ENCODE results near the gene CCM2L.

CCM2L gene

GRCh38 chr20:32036716-32037485 lies 26.7 kb downstream of the CCM2L start:
- no peak for TF ChIP-seq CTCF (IDR thresholded peaks at IDR 0.05; ENCODE audit: control extremely low read depth, extremely low read depth, low read depth, missing control alignments)
- DNase-seq (ENCODE audit: extremely low spot score) = no peak
- ChIA-PET CTCF (interaction anchor here (1.5 to 8.1 kb wide), 7 partner anchors 12 to 185 kb away, joined by 4 to 92 read pairs (median 9); no protein-coding TSS in a partner anchor), POLR2A (no interaction called here)

GRCh38 chr20:32037929-32038328 lies 27.7 kb downstream of the CCM2L start:
- DNase-seq (ENCODE audit: extremely low spot score) = no peak
- TF ChIP-seq CTCF (IDR thresholded peaks at IDR 0.05; ENCODE audit: control extremely low read depth, extremely low read depth, low read depth, missing control alignments) = no peak
- ChIA-PET CTCF (no interaction called here), POLR2A (no interaction called here)

GRCh38 chr20:32040142-32040953 lies 30.1 kb downstream of the CCM2L start:
- ChIA-PET CTCF (interaction anchor here (1.1 to 4.6 kb wide), 4 partner anchors 9 to 217 kb away, joined by 3 to 66 read pairs (median 6); partner anchors contain the start of gene PDRG1), POLR2A (no interaction called here)
- TF ChIP-seq CTCF (IDR thresholded peaks at IDR 0.05; ENCODE audit: control extremely low read depth, extremely low read depth, low read depth, missing control alignments) = no peak
- peak; percentile 61 for DNase-seq (ENCODE audit: extremely low spot score)

- TF ChIP-seq CTCF (IDR thresholded peaks at IDR 0.05; ENCODE audit: control extremely low read depth, extremely low read depth, low read depth, missing control alignments) = no peak
- DNase-seq (ENCODE audit: extremely low spot score) = no peak
- ChIA-PET CTCF (interaction anchor here (1.0 to 1.4 kb wide), 3 partner anchors 11 to 15 kb away, joined by 3 to 4 read pairs (median 3); no protein-coding TSS in a partner anchor), POLR2A (no interaction called here)
Measured at GRCh38 chr20:32045999-32046398, 35.8 kb downstream of the CCM2L start.

- no peak for DNase-seq (ENCODE audit: extremely low spot score)
Measured at GRCh38 chr20:32050324-32050841, 40.1 kb downstream of the CCM2L start.

More at GRCh38 chr20:32050324-32050841, 40.1 kb downstream of the CCM2L start:
- POLR2A ChIA-PET = no interaction called here
- no peak for TF ChIP-seq CTCF (IDR thresholded peaks at IDR 0.05; ENCODE audit: control extremely low read depth, extremely low read depth, low read depth, missing control alignments)
- CTCF ChIA-PET = interaction anchor here (1.4 to 6.1 kb wide), 3 partner anchors 8 to 18 kb away, joined by 3 to 18 read pairs (median 4); no protein-coding TSS in a partner anchor

Measured in GM10248 (cell line).